ENCODE data around the gene FILIP1L.

FILIP1L gene

DNA sequence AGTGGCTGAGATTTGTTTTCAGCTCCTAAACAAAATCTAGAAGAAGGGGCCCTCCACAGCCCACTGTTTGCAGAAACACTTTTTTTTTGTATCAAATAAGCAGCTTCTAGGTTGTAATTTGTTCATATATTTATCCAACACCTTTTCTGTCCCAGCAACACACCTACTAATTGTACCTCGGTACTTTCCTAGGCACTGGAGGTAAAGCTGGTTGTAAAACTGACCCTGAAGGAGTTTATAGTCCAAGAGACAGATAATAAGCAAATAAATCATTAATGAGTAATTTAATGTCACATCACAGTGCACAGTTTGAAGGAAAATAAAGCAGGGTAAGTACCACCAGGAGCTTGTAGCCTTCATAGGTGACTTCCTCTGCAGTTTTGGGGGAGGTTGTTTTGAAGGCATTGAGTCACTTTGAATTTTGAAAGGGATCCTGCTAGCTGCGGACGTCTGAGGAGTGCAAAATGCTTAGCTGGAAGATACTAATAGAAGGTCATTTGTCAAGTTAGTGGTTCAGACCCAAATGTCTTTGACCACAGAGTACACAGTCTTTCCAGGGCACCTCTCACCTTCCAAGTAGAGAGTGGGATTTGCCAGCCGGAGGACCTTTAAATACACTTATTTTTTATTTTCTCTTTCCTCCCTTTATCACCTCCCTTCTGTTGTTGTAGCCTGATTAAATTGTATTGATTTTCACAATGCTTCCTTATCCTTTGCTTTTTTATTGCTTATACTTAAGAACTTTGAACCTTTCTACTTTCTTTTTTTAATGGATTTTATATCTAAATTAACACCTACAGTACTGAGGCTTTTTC lies 242.9 kb downstream of the FILIP1L start:
- Histone ChIP-seq H3K9me3 (ENCODE audit: control insufficient read depth, insufficient read depth, low read depth, low read length) (no peaks in the 10 kb centered on the region), H3K4me3 (ENCODE audit: low read depth, low read length) (no peak overlapping the region), H3K4me1 (ENCODE audit: control insufficient read depth, insufficient read depth, low read length) (peaks cover 23% of the 10 kb centered on the region), H3K36me3 (ENCODE audit: control insufficient read depth, insufficient read depth, low read length) (no peaks in the 10 kb centered on the region), H3K27ac (ENCODE audit: low read depth, low read length) (no peak overlapping the region), H3K9ac (ENCODE audit: low read length) (no peak overlapping the region), H3K27me3 (ENCODE audit: control insufficient read depth, insufficient read depth, low read length) (peaks cover 61% of the 10 kb centered on the region)

DNA sequence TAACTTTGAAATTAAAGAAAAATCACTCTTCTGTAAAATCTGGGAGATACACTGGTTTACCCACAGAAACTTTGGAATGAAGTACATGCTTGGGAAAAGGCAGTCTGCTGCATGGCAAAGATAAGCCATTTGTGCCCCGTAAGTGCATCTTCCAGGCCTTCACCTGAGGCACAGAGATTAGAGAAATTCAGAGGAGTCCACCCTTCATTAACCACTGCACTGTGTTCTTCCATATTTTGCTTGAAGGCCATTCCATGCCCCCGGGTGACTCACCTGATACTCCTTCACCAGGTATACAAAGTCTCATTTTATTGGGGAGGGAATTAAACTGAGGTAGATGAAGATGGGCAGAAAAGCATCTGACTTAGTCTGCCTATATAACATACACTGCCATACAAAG lies 243.6 kb downstream of the FILIP1L start:
- no peaks in the 10 kb centered on the region for H3K9me3 ChIP-seq (ENCODE audit: control insufficient read depth, insufficient read depth, low read depth, low read length)
- peaks cover 28% of the 10 kb centered on the region for H3K4me1 ChIP-seq (ENCODE audit: control insufficient read depth, insufficient read depth, low read length)
- H3K27me3 ChIP-seq (ENCODE audit: control insufficient read depth, insufficient read depth, low read length), result peaks cover 60% of the 10 kb centered on the region
- H3K9ac ChIP-seq (ENCODE audit: low read length), result no peak overlapping the region
- no peaks in the 10 kb centered on the region for H3K36me3 ChIP-seq (ENCODE audit: control insufficient read depth, insufficient read depth, low read length)
- H3K27ac ChIP-seq (ENCODE audit: low read depth, low read length), result no peak overlapping the region
- no peak overlapping the region for H3K4me3 ChIP-seq (ENCODE audit: low read depth, low read length)

- Histone ChIP-seq H3K27ac (ENCODE audit: low read depth, low read length) (no peak overlapping the region), H3K9me3 (ENCODE audit: control insufficient read depth, insufficient read depth, low read depth, low read length) (no peaks in the 10 kb centered on the region), H3K9ac (ENCODE audit: low read length) (no peak overlapping the region), H3K27me3 (ENCODE audit: control insufficient read depth, insufficient read depth, low read length) (peaks cover 49% of the 10 kb centered on the region), H3K4me3 (ENCODE audit: low read depth, low read length) (no peak overlapping the region), H3K4me1 (ENCODE audit: control insufficient read depth, insufficient read depth, low read length) (peaks cover 28% of the 10 kb centered on the region), H3K36me3 (ENCODE audit: control insufficient read depth, insufficient read depth, low read length) (no peaks in the 10 kb centered on the region)
Measured at GRCh38 chr3:99869621-99870020, 244.7 kb downstream of the FILIP1L start.

GRCh38 chr3:99868311-99868646 lies 246.0 kb downstream of the FILIP1L start:
- Histone ChIP-seq H3K9ac (ENCODE audit: low read length) (no peak overlapping the region), H3K4me3 (ENCODE audit: low read depth, low read length) (no peak overlapping the region), H3K27me3 (ENCODE audit: control insufficient read depth, insufficient read depth, low read length) (peaks cover 36% of the 10 kb centered on the region; the same call in 1 of the 2 replicates), H3K4me1 (ENCODE audit: control insufficient read depth, insufficient read depth, low read length) (peaks cover 28% of the 10 kb centered on the region), H3K9me3 (ENCODE audit: control insufficient read depth, insufficient read depth, low read depth, low read length) (no peaks in the 10 kb centered on the region), H3K27ac (ENCODE audit: low read depth, low read length) (no peak overlapping the region), H3K36me3 (ENCODE audit: control insufficient read depth, insufficient read depth, low read length) (no peaks in the 10 kb centered on the region)

DNA sequence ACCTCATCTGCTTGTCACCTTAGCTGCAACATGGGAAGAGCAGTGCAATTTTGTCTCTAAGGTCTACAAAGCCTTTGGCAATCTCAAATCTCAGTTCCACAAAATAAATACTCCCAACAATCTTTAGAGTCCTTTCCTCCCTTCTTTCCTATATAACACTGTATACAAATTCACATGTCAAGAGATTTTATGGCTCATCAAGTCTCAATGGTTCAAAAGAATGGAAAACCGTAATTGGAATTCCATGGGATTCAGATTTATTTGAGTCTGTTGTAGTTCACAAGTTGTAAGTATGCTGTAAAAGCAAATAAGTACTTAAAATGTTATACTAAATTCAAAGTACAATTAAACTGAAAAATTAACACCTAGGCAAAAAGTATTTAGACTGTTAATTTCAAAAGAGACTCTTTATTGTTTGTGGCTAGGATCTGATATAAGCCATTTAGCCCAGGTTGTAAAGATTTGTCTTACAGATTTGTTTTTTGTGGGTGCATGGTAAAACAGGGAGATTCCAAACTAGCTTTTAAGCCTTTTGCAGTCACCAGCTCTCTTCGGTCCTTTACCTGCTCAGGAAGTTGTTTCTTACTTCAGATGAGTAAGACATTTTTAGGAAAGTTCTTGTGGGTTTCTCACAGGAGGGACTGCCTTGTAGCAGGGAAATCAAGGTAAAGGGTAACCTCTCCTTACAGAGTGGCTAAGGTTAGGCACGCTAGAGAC lies 246.5 kb downstream of the FILIP1L start:
- Histone ChIP-seq H3K4me1 (ENCODE audit: control insufficient read depth, insufficient read depth, low read length) (peaks cover 28% of the 10 kb centered on the region), H3K27ac (ENCODE audit: low read depth, low read length) (no peak overlapping the region), H3K4me3 (ENCODE audit: low read depth, low read length) (no peak overlapping the region), H3K9ac (ENCODE audit: low read length) (no peak overlapping the region), H3K9me3 (ENCODE audit: control insufficient read depth, insufficient read depth, low read depth, low read length) (no peaks in the 10 kb centered on the region), H3K36me3 (ENCODE audit: control insufficient read depth, insufficient read depth, low read length) (no peaks in the 10 kb centered on the region), H3K27me3 (ENCODE audit: control insufficient read depth, insufficient read depth, low read length) (peaks cover 30% of the 10 kb centered on the region; the same call in 1 of the 2 replicates)

GRCh38 chr3:99866261-99866761 lies 248.0 kb downstream of the FILIP1L start:
- Histone ChIP-seq H3K27me3 (ENCODE audit: control insufficient read depth, insufficient read depth, low read length) (peaks cover 19% of the 10 kb centered on the region; the same call in 1 of the 2 replicates), H3K4me1 (ENCODE audit: control insufficient read depth, insufficient read depth, low read length) (peaks cover 17% of the 10 kb centered on the region), H3K9ac (ENCODE audit: low read length) (no peak overlapping the region), H3K9me3 (ENCODE audit: control insufficient read depth, insufficient read depth, low read depth, low read length) (no peaks in the 10 kb centered on the region), H3K36me3 (ENCODE audit: control insufficient read depth, insufficient read depth, low read length) (no peaks in the 10 kb centered on the region), H3K4me3 (ENCODE audit: low read depth, low read length) (no peak overlapping the region), H3K27ac (ENCODE audit: low read depth, low read length) (no peak overlapping the region)

GRCh38 chr3:99865321-99865720 lies 249.0 kb downstream of the FILIP1L start:
- Histone ChIP-seq H3K9ac (ENCODE audit: low read length) (no peak overlapping the region), H3K4me1 (ENCODE audit: control insufficient read depth, insufficient read depth, low read length) (peaks cover 16% of the 10 kb centered on the region), H3K4me3 (ENCODE audit: low read depth, low read length) (no peak overlapping the region), H3K9me3 (ENCODE audit: control insufficient read depth, insufficient read depth, low read depth, low read length) (no peaks in the 10 kb centered on the region), H3K27ac (ENCODE audit: low read depth, low read length) (no peak overlapping the region), H3K27me3 (ENCODE audit: control insufficient read depth, insufficient read depth, low read length) (peaks cover 12% of the 10 kb centered on the region; the same call in 1 of the 2 replicates), H3K36me3 (ENCODE audit: control insufficient read depth, insufficient read depth, low read length) (no peaks in the 10 kb centered on the region)

GRCh38 chr3:99864289-99864688 lies 250.0 kb downstream of the FILIP1L start:
- no peak overlapping the region for H3K9ac ChIP-seq (ENCODE audit: low read length)
- peaks cover 12% of the 10 kb centered on the region; the same call in 1 of the 2 replicates for H3K27me3 ChIP-seq (ENCODE audit: control insufficient read depth, insufficient read depth, low read length)
- no peak overlapping the region for H3K4me3 ChIP-seq (ENCODE audit: low read depth, low read length)
- peaks cover 16% of the 10 kb centered on the region for H3K4me1 ChIP-seq (ENCODE audit: control insufficient read depth, insufficient read depth, low read length)
- H3K27ac ChIP-seq (ENCODE audit: low read depth, low read length), result no peak overlapping the region
- no peaks in the 10 kb centered on the region for H3K36me3 ChIP-seq (ENCODE audit: control insufficient read depth, insufficient read depth, low read length)
- H3K9me3 ChIP-seq (ENCODE audit: control insufficient read depth, insufficient read depth, low read depth, low read length), result no peaks in the 10 kb centered on the region

DNA sequence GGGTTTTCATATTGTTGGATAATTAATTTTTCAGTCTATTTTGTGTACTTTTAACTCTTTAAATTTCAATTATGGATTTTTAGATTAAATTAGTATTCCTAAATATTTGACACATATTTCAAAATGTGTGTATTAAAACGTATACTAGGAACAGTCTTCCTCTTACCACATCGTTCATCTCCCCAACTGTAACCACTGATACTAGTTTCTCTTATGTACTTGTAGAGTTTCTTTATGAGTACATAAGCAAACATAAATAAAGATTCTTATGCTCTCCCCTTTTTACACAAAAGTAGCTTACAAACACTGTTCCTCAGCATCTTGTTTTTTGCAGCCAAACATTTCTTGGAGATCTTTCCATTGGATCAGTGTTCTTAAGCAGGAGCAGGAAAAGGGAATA lies 250.7 kb downstream of the FILIP1L start:
- Histone ChIP-seq H3K4me1 (ENCODE audit: control insufficient read depth, insufficient read depth, low read length) (peaks cover 16% of the 10 kb centered on the region), H3K36me3 (ENCODE audit: control insufficient read depth, insufficient read depth, low read length) (no peaks in the 10 kb centered on the region), H3K9me3 (ENCODE audit: control insufficient read depth, insufficient read depth, low read depth, low read length) (no peaks in the 10 kb centered on the region), H3K27me3 (ENCODE audit: control insufficient read depth, insufficient read depth, low read length) (peaks cover 8% of the 10 kb centered on the region; the same call in 1 of the 2 replicates), H3K9ac (ENCODE audit: low read length) (no peak overlapping the region), H3K4me3 (ENCODE audit: low read depth, low read length) (no peak overlapping the region), H3K27ac (ENCODE audit: low read depth, low read length) (no peak overlapping the region)

GRCh38 chr3:99863002-99863401 lies 251.3 kb downstream of the FILIP1L start:
- H3K27ac ChIP-seq (ENCODE audit: low read depth, low read length), result no peak overlapping the region

DNA sequence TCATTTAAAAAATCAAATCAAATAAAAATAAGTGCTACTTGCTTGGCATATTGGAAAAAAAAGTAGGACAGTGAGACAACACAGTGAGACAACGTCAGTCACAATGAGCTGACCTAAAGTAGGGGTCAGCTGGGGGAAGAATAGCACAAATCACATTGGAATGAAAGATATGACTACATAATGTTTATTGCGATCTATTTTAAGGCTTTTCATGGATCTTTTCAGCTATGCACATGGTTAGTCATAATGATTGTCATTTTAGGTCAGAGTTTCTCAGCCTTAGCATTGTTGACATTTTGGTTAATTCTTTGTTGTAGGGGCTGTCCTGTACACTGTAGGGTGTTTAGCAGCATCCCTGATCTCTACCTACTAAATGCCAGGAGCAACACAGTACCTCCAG lies 252.1 kb downstream of the FILIP1L start:
- Histone ChIP-seq H3K36me3 (ENCODE audit: control insufficient read depth, insufficient read depth, low read length) (no peaks in the 10 kb centered on the region), H3K27me3 (ENCODE audit: control insufficient read depth, insufficient read depth, low read length) (no peaks in the 10 kb centered on the region; the same call in 1 of the 2 replicates), H3K4me3 (ENCODE audit: low read depth, low read length) (no peak overlapping the region), H3K9me3 (ENCODE audit: control insufficient read depth, insufficient read depth, low read depth, low read length) (no peaks in the 10 kb centered on the region), H3K4me1 (ENCODE audit: control insufficient read depth, insufficient read depth, low read length) (peaks cover 9% of the 10 kb centered on the region), H3K9ac (ENCODE audit: low read length) (no peak overlapping the region), H3K27ac (ENCODE audit: low read depth, low read length) (no peak overlapping the region)

More at GRCh38 chr3:99863002-99863401, 251.3 kb downstream of the FILIP1L start:
- Histone ChIP-seq H3K36me3 (ENCODE audit: control insufficient read depth, insufficient read depth, low read length) (no peaks in the 10 kb centered on the region), H3K9me3 (ENCODE audit: control insufficient read depth, insufficient read depth, low read depth, low read length) (no peaks in the 10 kb centered on the region), H3K9ac (ENCODE audit: low read length) (no peak overlapping the region), H3K27me3 (ENCODE audit: control insufficient read depth, insufficient read depth, low read length) (peaks cover 4% of the 10 kb centered on the region; the same call in 1 of the 2 replicates), H3K4me1 (ENCODE audit: control insufficient read depth, insufficient read depth, low read length) (peaks cover 16% of the 10 kb centered on the region), H3K4me3 (ENCODE audit: low read depth, low read length) (no peak overlapping the region)

All from HUES6 (cell line).